Neural cell (in vitro differentiated cells): ENCODE results near the gene CAPN10.

ENCODE experiments used
- EZH2 ChIP-seq: fragments of 200-600, 300-800 bp; shearing (Covaris generic), sonication (generic); IDR thresholded peaks from 2 replicates; pipeline ENCODE4 v1.6.1; 2014; ENCODE audit warnings: antibody characterized with exemption, low read length, borderline replicate concordance, mild to moderate bottlenecking; ENCODE audit not compliant: insufficient read depth, poor library complexity, severe bottlenecking
- MXI1 ChIP-seq: fragments of 450-650 bp; conservative IDR thresholded peaks from 2 replicates; pipeline ENCODE4 v1.6.1; 2014; ENCODE audit warnings: antibody characterized with exemption, mild to moderate bottlenecking; ENCODE audit not compliant: poor library complexity, severe bottlenecking
- RAD21 ChIP-seq: fragments of 450-650 bp; conservative IDR thresholded peaks from 2 replicates; pipeline ENCODE4 v1.6.1; 2014; ENCODE audit warnings: antibody characterized with exemption, mild to moderate bottlenecking, moderate library complexity
- REST ChIP-seq: IDR thresholded peaks from 2 replicates; pipeline ENCODE4 v1.6.1; 2012; ENCODE audit warnings: borderline replicate concordance
- SMC3 ChIP-seq: fragments of 450-650 bp; conservative IDR thresholded peaks from 2 replicates; pipeline ENCODE4 v1.6.1; 2014; ENCODE audit warnings: antibody characterized with exemption, mild to moderate bottlenecking, moderate library complexity; ENCODE audit not compliant: poor library complexity
- TAF1 ChIP-seq: IDR thresholded peaks from 2 replicates; pipeline ENCODE4 v1.6.1; 2012; ENCODE audit warnings: low read depth
- TF ChIP-seq, protein P1 (sequence below): fragments of 450-650 bp; IDR thresholded peaks from 2 replicates; pipeline ENCODE4 v1.5.1; 2014; ENCODE audit warnings: antibody characterized with exemption, mild to moderate bottlenecking, moderate library complexity; ENCODE audit not compliant: poor library complexity, severe bottlenecking

DNA sequence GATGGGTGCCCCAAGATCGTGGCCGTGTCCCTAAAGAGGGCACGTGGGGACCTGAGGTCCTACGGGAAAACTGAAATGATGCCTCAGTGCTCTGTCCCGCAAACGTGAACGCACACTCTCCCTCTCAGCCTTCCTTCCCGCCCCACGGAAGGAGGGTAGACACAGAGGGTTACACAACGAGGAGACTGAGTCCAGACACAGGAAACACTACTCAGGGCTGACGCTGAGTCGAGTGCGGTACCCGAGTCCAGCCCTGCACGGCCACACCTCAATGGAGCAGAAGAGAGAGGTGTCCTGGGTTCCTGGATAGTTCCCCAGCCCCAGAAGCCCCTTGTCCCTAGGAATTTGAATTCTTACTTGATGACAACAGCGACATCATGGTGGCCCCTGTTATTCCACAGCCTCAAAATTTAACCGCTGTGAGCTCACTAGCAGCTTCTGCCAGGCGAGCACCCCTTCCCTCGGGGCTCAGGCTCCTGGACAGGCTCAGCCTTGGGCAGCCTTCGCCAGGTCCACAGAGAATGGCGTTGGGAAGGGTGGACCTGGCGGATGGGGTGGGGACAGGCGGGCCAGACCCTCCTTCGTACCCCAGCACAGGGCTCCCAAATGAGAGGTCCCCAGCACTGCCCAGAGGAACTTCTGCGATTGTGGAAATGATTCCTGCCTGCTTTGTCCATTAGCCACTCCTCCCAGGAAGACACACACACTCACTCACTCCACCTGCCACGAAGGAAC, 19.2 kb upstream of the CAPN10 start:
- TF ChIP-seq TAF1: no peak
- TF ChIP-seq, protein P1, sequence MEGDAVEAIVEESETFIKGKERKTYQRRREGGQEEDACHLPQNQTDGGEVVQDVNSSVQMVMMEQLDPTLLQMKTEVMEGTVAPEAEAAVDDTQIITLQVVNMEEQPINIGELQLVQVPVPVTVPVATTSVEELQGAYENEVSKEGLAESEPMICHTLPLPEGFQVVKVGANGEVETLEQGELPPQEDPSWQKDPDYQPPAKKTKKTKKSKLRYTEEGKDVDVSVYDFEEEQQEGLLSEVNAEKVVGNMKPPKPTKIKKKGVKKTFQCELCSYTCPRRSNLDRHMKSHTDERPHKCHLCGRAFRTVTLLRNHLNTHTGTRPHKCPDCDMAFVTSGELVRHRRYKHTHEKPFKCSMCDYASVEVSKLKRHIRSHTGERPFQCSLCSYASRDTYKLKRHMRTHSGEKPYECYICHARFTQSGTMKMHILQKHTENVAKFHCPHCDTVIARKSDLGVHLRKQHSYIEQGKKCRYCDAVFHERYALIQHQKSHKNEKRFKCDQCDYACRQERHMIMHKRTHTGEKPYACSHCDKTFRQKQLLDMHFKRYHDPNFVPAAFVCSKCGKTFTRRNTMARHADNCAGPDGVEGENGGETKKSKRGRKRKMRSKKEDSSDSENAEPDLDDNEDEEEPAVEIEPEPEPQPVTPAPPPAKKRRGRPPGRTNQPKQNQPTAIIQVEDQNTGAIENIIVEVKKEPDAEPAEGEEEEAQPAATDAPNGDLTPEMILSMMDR: no peak
- TF ChIP-seq MXI1: no peak
- TF ChIP-seq REST: no peak
- TF ChIP-seq EZH2: no peak
- no peak for TF ChIP-seq RAD21
- no peak for TF ChIP-seq SMC3
